ENCODE results near the gene DDX21.

The DDX21 gene

GRCh38 chr10:68981074-68981473 is 25.1 kb downstream of the DDX21 start:
- Histone ChIP-seq H3K27ac (replicated peaks; ENCODE audit: low read length) (no peak overlapping the region), H2AK5ac (ENCODE audit: low read depth, low read length) (no peak overlapping the region), H2BK5ac (ENCODE audit: low read length) (no peak overlapping the region), H3K9ac (ENCODE audit: low read depth, low read length, poor library complexity) (no peak overlapping the region), H2BK120ac (ENCODE audit: low read depth, low read length) (no peak overlapping the region), H3K36me3 (replicated peaks in 1 of 2; ENCODE audit: control insufficient read depth in 2 of 2, insufficient read depth in 2 of 2, low read length in 2 of 2) (peaks cover 18 to 98% of the 10 kb centered on the region in 2 donors), H3K23ac (ENCODE audit: low read depth, low read length, poor library complexity) (no peak overlapping the region), H3K18ac (ENCODE audit: low read length) (no peak overlapping the region), H3K9me3 (replicated peaks in 1 of 2; ENCODE audit: control insufficient read depth in 2 of 2, insufficient read depth in 1 of 2, low read depth in 1 of 2, low read length in 2 of 2) (no peaks in the 10 kb centered on the region), H3K79me1 (ENCODE audit: low read depth, low read length) (no peaks in the 10 kb centered on the region), H3K27me3 (ENCODE audit: control insufficient read depth in 3 of 3, insufficient read depth in 3 of 3, low read depth in 1 of 3, low read length in 3 of 3) (no peaks in the 10 kb centered on the region), H3K4me3 (ENCODE audit: low read length in 2 of 2) (no peak overlapping the region), H4K91ac (ENCODE audit: low read depth, low read length, poor library complexity) (no peak overlapping the region), H2AFZ (ENCODE audit: low read length) (no peak overlapping the region), H3K4me1 (ENCODE audit: control insufficient read depth in 2 of 2, insufficient read depth in 1 of 2, low read depth in 1 of 2, low read length in 2 of 2) (no peaks in the 10 kb centered on the region), H3K4me2 (ENCODE audit: insufficient read depth, low read length, poor library complexity, severe bottlenecking) (no peak overlapping the region), H3K4ac (ENCODE audit: low read length) (no peak overlapping the region), H3K14ac (ENCODE audit: low read length) (no peak overlapping the region), H2BK12ac (ENCODE audit: low read length) (no peak overlapping the region), H2BK15ac (ENCODE audit: low read length) (no peak overlapping the region), H4K8ac (ENCODE audit: low read depth, low read length) (no peak overlapping the region)
- WGBS, 2 donors (ENCODE audit: extremely low coverage in 2 of 2, insufficient read length in 2 of 2, insufficient replicate concordance in 1 of 2), result no CpG with 5 or more reads among the region's 1 CpG
- DNase-seq (ENCODE audit: low spot score), result no peak

- Histone ChIP-seq H2AFZ (ENCODE audit: low read length) (no peak overlapping the region), H2AK5ac (ENCODE audit: low read depth, low read length) (no peak overlapping the region), H3K27me3 (ENCODE audit: control insufficient read depth in 3 of 3, insufficient read depth in 3 of 3, low read depth in 1 of 3, low read length in 3 of 3) (no peaks in the 10 kb centered on the region), H3K14ac (ENCODE audit: low read length) (no peak overlapping the region), H4K8ac (ENCODE audit: low read depth, low read length) (no peak overlapping the region), H3K79me1 (ENCODE audit: low read depth, low read length) (no peaks in the 10 kb centered on the region), H3K4me1 (ENCODE audit: control insufficient read depth in 2 of 2, insufficient read depth in 1 of 2, low read depth in 1 of 2, low read length in 2 of 2) (no peaks in the 10 kb centered on the region), H3K4me3 (ENCODE audit: low read length in 2 of 2) (no peak overlapping the region), H3K4me2 (ENCODE audit: insufficient read depth, low read length, poor library complexity, severe bottlenecking) (no peak overlapping the region), H3K18ac (ENCODE audit: low read length) (no peak overlapping the region), H2BK5ac (ENCODE audit: low read length) (no peak overlapping the region), H4K91ac (ENCODE audit: low read depth, low read length, poor library complexity) (no peak overlapping the region), H2BK15ac (ENCODE audit: low read length) (no peak overlapping the region), H3K9me3 (replicated peaks in 1 of 2; ENCODE audit: control insufficient read depth in 2 of 2, insufficient read depth in 1 of 2, low read depth in 1 of 2, low read length in 2 of 2) (no peaks in the 10 kb centered on the region), H2BK12ac (ENCODE audit: low read length) (no peak overlapping the region), H3K36me3 (replicated peaks in 1 of 2; ENCODE audit: control insufficient read depth in 2 of 2, insufficient read depth in 2 of 2, low read length in 2 of 2) (peaks cover 17 to 88% of the 10 kb centered on the region in 2 donors), H3K27ac (replicated peaks; ENCODE audit: low read length) (no peak overlapping the region), H3K9ac (ENCODE audit: low read depth, low read length, poor library complexity) (no peak overlapping the region), H3K23ac (ENCODE audit: low read depth, low read length, poor library complexity) (no peak overlapping the region), H2BK120ac (ENCODE audit: low read depth, low read length) (no peak overlapping the region), H3K4ac (ENCODE audit: low read length) (no peak overlapping the region)
- no CpG with 5 or more reads among the region's 11 CpGs for WGBS, 2 donors (ENCODE audit: extremely low coverage in 2 of 2, insufficient read length in 2 of 2, insufficient replicate concordance in 1 of 2)
- DNase-seq (ENCODE audit: low spot score), result no peak
These were observed 26.4 kb downstream of the DDX21 start for GRCh38 chr10:68982389-68982788.

GRCh38 chr10:68987611-68988010 is 31.6 kb downstream of the DDX21 start:
- no CpG with 5 or more reads among the region's 3 CpGs for WGBS, 2 donors (ENCODE audit: extremely low coverage in 2 of 2, insufficient read length in 2 of 2, insufficient replicate concordance in 1 of 2)
- H2BK120ac ChIP-seq (ENCODE audit: low read depth, low read length), result no peak overlapping the region
- H3K9me3 ChIP-seq (replicated peaks in 1 of 2; ENCODE audit: control insufficient read depth in 2 of 2, insufficient read depth in 1 of 2, low read depth in 1 of 2, low read length in 2 of 2), result no peaks in the 10 kb centered on the region
- H3K23ac ChIP-seq (ENCODE audit: low read depth, low read length, poor library complexity), result no peak overlapping the region
- peaks cover 7% of the 10 kb centered on the region for H3K79me1 ChIP-seq (ENCODE audit: low read depth, low read length)
- no peak overlapping the region for H3K4ac ChIP-seq (ENCODE audit: low read length)
- no peak overlapping the region for H2AK5ac ChIP-seq (ENCODE audit: low read depth, low read length)
- no peak overlapping the region for H4K8ac ChIP-seq (ENCODE audit: low read depth, low read length)
- H3K27me3 ChIP-seq (ENCODE audit: control insufficient read depth in 3 of 3, insufficient read depth in 3 of 3, low read depth in 1 of 3, low read length in 3 of 3), result no peaks in the 10 kb centered on the region
- H3K4me1 ChIP-seq (ENCODE audit: control insufficient read depth in 2 of 2, insufficient read depth in 1 of 2, low read depth in 1 of 2, low read length in 2 of 2), result peaks cover 0 to 1% of the 10 kb centered on the region in 2 donors
- no peak overlapping the region for H3K4me3 ChIP-seq (ENCODE audit: low read length in 2 of 2)
- H3K36me3 ChIP-seq (replicated peaks in 1 of 2; ENCODE audit: control insufficient read depth in 2 of 2, insufficient read depth in 2 of 2, low read length in 2 of 2), result peaks cover 2 to 67% of the 10 kb centered on the region in 2 donors
- no peak overlapping the region for H2BK12ac ChIP-seq (ENCODE audit: low read length)
- H3K27ac ChIP-seq (replicated peaks; ENCODE audit: low read length), result no peak overlapping the region
- H2AFZ ChIP-seq (ENCODE audit: low read length), result no peak overlapping the region
- H3K4me2 ChIP-seq (ENCODE audit: insufficient read depth, low read length, poor library complexity, severe bottlenecking), result no peak overlapping the region
- H3K18ac ChIP-seq (ENCODE audit: low read length), result no peak overlapping the region
- no peak overlapping the region for H3K9ac ChIP-seq (ENCODE audit: low read depth, low read length, poor library complexity)
- DNase-seq (ENCODE audit: low spot score), result no peak
- H3K14ac ChIP-seq (ENCODE audit: low read length), result no peak overlapping the region
- no peak overlapping the region for H2BK5ac ChIP-seq (ENCODE audit: low read length)
- no peak overlapping the region for H2BK15ac ChIP-seq (ENCODE audit: low read length)
- no peak overlapping the region for H4K91ac ChIP-seq (ENCODE audit: low read depth, low read length, poor library complexity)

- peak within 1 kb of the TSS; percentile 85 for H2BK5ac ChIP-seq (ENCODE audit: low read length)
- H2AK5ac ChIP-seq (ENCODE audit: low read depth, low read length), result peak within 1 kb of the TSS; percentile 5
- H3K23ac ChIP-seq (ENCODE audit: low read depth, low read length, poor library complexity), result peak within 1 kb of the TSS; percentile 98
- H3K4me1 ChIP-seq (ENCODE audit: control insufficient read depth in 2 of 2, insufficient read depth in 1 of 2, low read depth in 1 of 2, low read length in 2 of 2), result peaks cover 0 to 1% of the 10 kb centered on the region in 2 donors
- H3K9me3 ChIP-seq (replicated peaks in 1 of 2; ENCODE audit: control insufficient read depth in 2 of 2, insufficient read depth in 1 of 2, low read depth in 1 of 2, low read length in 2 of 2), result no peaks in the 10 kb centered on the region
- peak within 1 kb of the TSS; percentile 52 for H2BK15ac ChIP-seq (ENCODE audit: low read length)
- H3K9ac ChIP-seq (ENCODE audit: low read depth, low read length, poor library complexity), result peak within 1 kb of the TSS; percentile 90
- H3K18ac ChIP-seq (ENCODE audit: low read length), result peak within 1 kb of the TSS; percentile 93
- H2BK12ac ChIP-seq (ENCODE audit: low read length), result no peak within 1 kb of the TSS
- peaks cover 7% of the 10 kb centered on the region for H3K79me1 ChIP-seq (ENCODE audit: low read depth, low read length)
- peaks cover 4 to 66% of the 10 kb centered on the region in 2 donors for H3K36me3 ChIP-seq (replicated peaks in 1 of 2; ENCODE audit: control insufficient read depth in 2 of 2, insufficient read depth in 2 of 2, low read length in 2 of 2)
- DNase-seq (ENCODE audit: low spot score), result peak; percentile 95
- no CpG with 5 or more reads among the region's 62 CpGs for WGBS, 2 donors (ENCODE audit: extremely low coverage in 2 of 2, insufficient read length in 2 of 2, insufficient replicate concordance in 1 of 2)
- no peak within 1 kb of the TSS for H4K8ac ChIP-seq (ENCODE audit: low read depth, low read length)
- H3K4me3 ChIP-seq (ENCODE audit: low read length in 2 of 2), result peak within 1 kb of the TSS; percentile 68 to 96
- no peak within 1 kb of the TSS for H4K91ac ChIP-seq (ENCODE audit: low read depth, low read length, poor library complexity)
- peak within 1 kb of the TSS; percentile 69 for H2BK120ac ChIP-seq (ENCODE audit: low read depth, low read length)
- no peaks in the 10 kb centered on the region for H3K27me3 ChIP-seq (ENCODE audit: control insufficient read depth in 3 of 3, insufficient read depth in 3 of 3, low read depth in 1 of 3, low read length in 3 of 3)
- peak within 1 kb of the TSS; percentile 83 for H3K4me2 ChIP-seq (ENCODE audit: insufficient read depth, low read length, poor library complexity, severe bottlenecking)
- H3K4ac ChIP-seq (ENCODE audit: low read length), result no peak within 1 kb of the TSS
- H3K27ac ChIP-seq (replicated peaks; ENCODE audit: low read length), result peak within 1 kb of the TSS; percentile 84
- H2AFZ ChIP-seq (ENCODE audit: low read length), result peak within 1 kb of the TSS; percentile 91
- H3K14ac ChIP-seq (ENCODE audit: low read length), result peak within 1 kb of the TSS; percentile 48
These were observed 32.8 kb downstream of the DDX21 start, which contains the start of gene KIFBP for GRCh38 chr10:68988530-68989316. TSS of gene KIFBP (plus strand) at chr10:68988803. CDS start at chr10:68988833, 30 bp downstream.
